ENCODE data around the gene CCZ1.
"Not testable (repeated sequence)": the region's sequence is repeated elsewhere in the genome, so short reads cannot be mapped to it uniquely, and the experiment has no call there.

The CCZ1 gene

GRCh38 chr7:5908835-5909234, 10.3 kb downstream of the CCZ1 start:
- not testable (repeated sequence) for DNase-seq (ENCODE audit: low read depth in 2 of 2)

GRCh38 chr7:5916529-5916928, 18.0 kb downstream of the CCZ1 start:
- not testable (repeated sequence) for DNase-seq (ENCODE audit: low read depth in 2 of 2)

GRCh38 chr7:5924180-5924579, 25.6 kb downstream of the CCZ1 start:
- not testable (repeated sequence) for DNase-seq (ENCODE audit: low read depth in 2 of 2)

- not testable (repeated sequence) for DNase-seq (ENCODE audit: low read depth in 2 of 2)
Observed at GRCh38 chr7:5924630-5925029, 26.1 kb downstream of the CCZ1 start.

GRCh38 chr7:5926263-5926870, 27.8 kb downstream of the CCZ1 start:
- DNase-seq (ENCODE audit: low read depth in 2 of 2) = not testable (repeated sequence)

GRCh38 chr7:5930290-5930689, 31.8 kb downstream of the CCZ1 start:
- not testable (repeated sequence) for DNase-seq (ENCODE audit: low read depth in 2 of 2)

GRCh38 chr7:5931250-5931649, 32.7 kb downstream of the CCZ1 start:
- DNase-seq (ENCODE audit: low read depth in 2 of 2) = not testable (repeated sequence)

- not testable (repeated sequence) for DNase-seq (ENCODE audit: low read depth in 2 of 2)
Observed at GRCh38 chr7:5931905-5932644, 33.5 kb downstream of the CCZ1 start.

GRCh38 chr7:5934945-5935450, 36.5 kb downstream of the CCZ1 start:
- not testable (repeated sequence) for DNase-seq (ENCODE audit: low read depth in 2 of 2)

- DNase-seq (ENCODE audit: low read depth in 2 of 2) = not testable (repeated sequence)
Observed at GRCh38 chr7:5963205-5963604, 64.7 kb downstream of the CCZ1 start.

GRCh38 chr7:5963810-5964209, 65.3 kb downstream of the CCZ1 start:
- DNase-seq (ENCODE audit: low read depth in 2 of 2) = not testable (repeated sequence)

- DNase-seq (ENCODE audit: low read depth in 2 of 2) = not testable (repeated sequence)
Observed at GRCh38 chr7:5970347-5970911, 71.9 kb downstream of the CCZ1 start, which contains the start of gene RSPH10B. RSPH10B (minus strand) TSS chr7:5970689; CDS start chr7:5967116, 3,573 bp downstream.

- not testable (repeated sequence) for DNase-seq (ENCODE audit: low read depth in 2 of 2)
Observed at GRCh38 chr7:5973580-5973979, 75.0 kb downstream of the CCZ1 start.
